ENCODE results near the gene DRG2. TPM values are rescaled to one million over a fixed set of nuclear protein-coding genes. Genes with fewer than 3 reads are reported as not detected.

Gene DRG2
- total and polyA plus RNA-seq, 2 of the 8 experiments (the other 6 are each of a cell fraction or from before 2014, with no cell fraction given) = 44.6 to 47.8 TPM

- TF ChIP-seq CHD7 (IDR thresholded peaks at IDR 0.05; ENCODE audit: insufficient replicate concordance, low read length) (no peak), BACH1 (IDR thresholded peaks at IDR 0.05; ENCODE audit: low read length) (no peak), JUN (IDR thresholded peaks at IDR 0.05; ENCODE audit: low read depth, low read length) (no peak), NRF1 (IDR thresholded peaks at IDR 0.05; ENCODE audit: low read depth, low read length) (no peak), YY1 (IDR thresholded peaks at IDR 0.05; ENCODE audit: low read depth, low read length) (no peak), TAF7 (optimal IDR thresholded peaks at IDR 0.05; ENCODE audit: borderline replicate concordance, low read depth, low read length) (no peak), BCL11A (IDR thresholded peaks at IDR 0.05; ENCODE audit: low read depth in 2 of 2, low read length in 2 of 2) (no peak), KDM1A (IDR thresholded peaks at IDR 0.05; ENCODE audit: borderline replicate concordance, low read length) (no peak), CEBPB (IDR thresholded peaks at IDR 0.05; ENCODE audit: low read depth, low read length) (no peak)
These were observed 14.9 kb downstream of the DRG2 start (continued) for GRCh38 chr17:18102640-18103039.
